Neural progenitor cell (in vitro differentiated cells): ENCODE results near the gene HYAL3. TPM values are rescaled to one million over a fixed set of nuclear protein-coding genes. Genes with fewer than 3 reads are reported as not detected.

Source experiments
- DNase-seq: peaks from one replicate; pipeline ENCODE4 v3.0.0-alpha.2; 2016; ENCODE audit warnings: low spot score
- H2AFZ ChIP-seq: fragments of 200-600 bp; sonication (generic); replicated peaks from 2 replicates; pipeline ENCODE4 v1.6.1; 2016; ENCODE audit warnings: antibody characterized with exemption
- H3F3A ChIP-seq: fragments of 200-600 bp; sonication (generic); 2 replicates; pipeline ENCODE4 v1.6.1; 2016; ENCODE audit warnings: antibody characterized with exemption, low read depth
- H3K27ac ChIP-seq: fragments of 200-600 bp; sonication (generic); 2 replicates; pipeline ENCODE4 v1.5.1; 2016; ENCODE audit warnings: mild to moderate bottlenecking
- H3K27me3 ChIP-seq: fragments of 200-600 bp; sonication (generic); 2 replicates; pipeline ENCODE4 v1.6.1; 2016; ENCODE audit warnings: mild to moderate bottlenecking, moderate library complexity
- H3K36me3 ChIP-seq: fragments of 200-600 bp; sonication (generic); 2 replicates; pipeline ENCODE4 v1.5.1; 2016
- H3K4me1 ChIP-seq: fragments of 200-600 bp; sonication (generic); 2 replicates; pipeline ENCODE4 v1.6.1; 2016; ENCODE audit warnings: mixed run types
- H3K4me2 ChIP-seq: fragments of 200-600 bp; sonication (generic); 2 replicates; pipeline ENCODE4 v1.6.1; 2016
- H3K4me3 ChIP-seq: fragments of 200-600 bp; sonication (generic); 2 replicates; pipeline ENCODE4 v1.5.1; 2016
- H3K79me2 ChIP-seq: fragments of 200-600 bp; sonication (generic); 2 replicates; pipeline ENCODE4 v1.6.1; 2016; ENCODE audit warnings: low read depth
- H3K9ac ChIP-seq: fragments of 200-600 bp; sonication (generic); 2 replicates; pipeline ENCODE4 v1.6.1; 2016
- H3K9me3 ChIP-seq: fragments of 200-600 bp; sonication (generic); 2 replicates; pipeline ENCODE4 v1.5.1; 2016; ENCODE audit warnings: low read depth
- H4K20me1 ChIP-seq: fragments of 200-600 bp; sonication (generic); 2 replicates; pipeline ENCODE4 v1.6.1; 2016; ENCODE audit warnings: low read depth
- H3K27ac Mint-ChIP-seq: 3 replicates; pipeline ENCODE4 v1.8.0; 2021; ENCODE audit warnings: mixed read lengths
- H3K27me3 Mint-ChIP-seq: 2 replicates; pipeline ENCODE4 v1.8.0; 2022; ENCODE audit warnings: low read depth, mild to moderate bottlenecking, inconsistent platforms, moderate library complexity, mixed read lengths; ENCODE audit not compliant: insufficient read depth
- H3K36me3 Mint-ChIP-seq: 3 replicates; pipeline ENCODE4 v1.8.0; 2021; ENCODE audit warnings: mixed read lengths
- H3K4me1 Mint-ChIP-seq: 3 replicates; pipeline ENCODE4 v1.8.0; 2021; ENCODE audit warnings: mixed read lengths
- H3K4me3 Mint-ChIP-seq: 3 replicates; pipeline ENCODE4 v1.8.0; 2021; ENCODE audit warnings: mild to moderate bottlenecking, moderate library complexity, mixed read lengths
- H3K9me3 Mint-ChIP-seq: 3 replicates; pipeline ENCODE4 v1.8.0; 2020; ENCODE audit warnings: mixed read lengths
- CTCF ChIP-seq: fragments of 200-600 bp; sonication (generic); IDR thresholded peaks from 2 replicates; pipeline ENCODE4 v1.5.1; 2017; ENCODE audit warnings: antibody characterized with exemption, mild to moderate bottlenecking
- EZH2 ChIP-seq: fragments of 200-600 bp; sonication (generic); IDR thresholded peaks from 2 replicates; pipeline ENCODE4 v1.6.1; 2017; ENCODE audit warnings: antibody characterized with exemption, mild to moderate bottlenecking, moderate library complexity
- EZH2phosphoT487 ChIP-seq: fragments of 200-600 bp; sonication (generic); IDR thresholded peaks from 2 replicates; pipeline ENCODE4 v1.6.1; 2017; ENCODE audit warnings: antibody characterized with exemption
- total RNA-seq: library from RNA; depleted of rRNA; stranded (reverse); fragments of >200 nt; gene quantifications from 2 replicates; pipeline ENCODE4 v1.2.3, GENCODE V29; 2015; ENCODE audit warnings: low replicate concordance

Gene HYAL3
- total RNA-seq, 1 donor from 2014 or later: 2.2 TPM

GRCh38 chr3:50341537-50341936 is 42.3 kb upstream of the HYAL3 start:
- TF ChIP-seq CTCF (no peak), EZH2phosphoT487 (no peak), EZH2 (no peak)
- Mint-ChIP-seq H3K27ac (no peak overlapping the region), H3K36me3 (peaks cover 3% of the 10 kb centered on the region), H3K27me3 (peaks cover 37% of the 10 kb centered on the region), H3K4me3 (no peak overlapping the region), H3K4me1 (peaks cover 22% of the 10 kb centered on the region), H3K9me3 (no peaks in the 10 kb centered on the region)
- no peak overlapping the region for H3K4me3 ChIP-seq
- H3K9me3 ChIP-seq: no peaks in the 10 kb centered on the region
- H4K20me1 ChIP-seq: peaks cover 2% of the 10 kb centered on the region
- H2AFZ ChIP-seq: no peak overlapping the region
- peaks cover 20% of the 10 kb centered on the region for H3K4me1 ChIP-seq
- H3K27me3 ChIP-seq: peaks cover 88% of the 10 kb centered on the region
- no peak overlapping the region for H3K4me2 ChIP-seq
- no peaks in the 10 kb centered on the region for H3K36me3 ChIP-seq
- no peak overlapping the region for H3K27ac ChIP-seq
- no peak for DNase-seq
- H3K9ac ChIP-seq: no peak overlapping the region
- H3F3A ChIP-seq: peaks cover 30% of the 10 kb centered on the region
- peaks cover 5% of the 10 kb centered on the region for H3K79me2 ChIP-seq

- peak within 1 kb of the TSS; percentile 78 for H2AFZ ChIP-seq
- H3K9me3 ChIP-seq: no peaks in the 10 kb centered on the region
- peaks cover 13% of the 10 kb centered on the region for H3K79me2 ChIP-seq
- peak within 1 kb of the TSS; percentile 75 for H3K4me2 ChIP-seq
- peaks cover 10% of the 10 kb centered on the region for H4K20me1 ChIP-seq
- no peak within 1 kb of the TSS for H3K9ac ChIP-seq
- H3K27ac Mint-ChIP-seq: no peak within 1 kb of the TSS
- H3K36me3 ChIP-seq: no peaks in the 10 kb centered on the region
- H3F3A ChIP-seq: peaks cover 24% of the 10 kb centered on the region
- H3K4me1 Mint-ChIP-seq: peaks cover 26% of the 10 kb centered on the region
- H3K4me3 Mint-ChIP-seq: peak within 1 kb of the TSS; percentile 74
- H3K9me3 Mint-ChIP-seq: no peaks in the 10 kb centered on the region
- H3K36me3 Mint-ChIP-seq: peaks cover 3% of the 10 kb centered on the region
- peaks cover 36% of the 10 kb centered on the region for H3K27me3 Mint-ChIP-seq
- H3K4me1 ChIP-seq: peaks cover 23% of the 10 kb centered on the region
- H3K27ac ChIP-seq: no peak within 1 kb of the TSS
- H3K4me3 ChIP-seq: peak within 1 kb of the TSS; percentile 40
- TF ChIP-seq EZH2phosphoT487: peak; percentile 96
- TF ChIP-seq CTCF: no peak
- TF ChIP-seq EZH2: peak; percentile 97
- H3K27me3 ChIP-seq: peaks cover 79% of the 10 kb centered on the region
- peak; percentile 51 for DNase-seq
Measured at GRCh38 chr3:50340448-50341329, 41.5 kb upstream of the HYAL3 start, which contains the start of gene RASSF1. RASSF1 (minus strand) TSS chr3:50340836; CDS start chr3:50340805, 31 bp downstream.

- Histone ChIP-seq H2AFZ (peak overlapping the region; percentile 78), H3K79me2 (peaks cover 19% of the 10 kb centered on the region), H3K36me3 (no peaks in the 10 kb centered on the region), H3K9ac (no peak overlapping the region), H3K4me3 (peak overlapping the region; percentile 40), H3F3A (peaks cover 23% of the 10 kb centered on the region), H3K4me2 (peak overlapping the region; percentile 75), H3K4me1 (peaks cover 25% of the 10 kb centered on the region), H4K20me1 (peaks cover 16% of the 10 kb centered on the region), H3K9me3 (no peaks in the 10 kb centered on the region), H3K27me3 (peaks cover 73% of the 10 kb centered on the region), H3K27ac (no peak overlapping the region)
- Mint-ChIP-seq H3K9me3 (no peaks in the 10 kb centered on the region), H3K36me3 (peaks cover 3% of the 10 kb centered on the region), H3K4me1 (peaks cover 28% of the 10 kb centered on the region), H3K4me3 (peak overlapping the region; percentile 74), H3K27ac (no peak overlapping the region), H3K27me3 (peaks cover 36% of the 10 kb centered on the region)
- TF ChIP-seq CTCF (no peak), EZH2phosphoT487 (no peak), EZH2 (no peak)
- DNase-seq: no peak
Measured at GRCh38 chr3:50340147-50340447, 40.9 kb upstream of the HYAL3 start.
